Testis (tissue), 3 donors: ENCODE data around the gene PNPLA6. TPM values are rescaled to one million over a fixed set of nuclear protein-coding genes. Genes with fewer than 3 reads are reported as not detected.

Experiments
- DNase-seq: peaks from one replicate; pipeline ENCODE4 v3.0.0-alpha.2; 2019
- H3K27ac ChIP-seq, 2 donors: fragments of 200-600 bp; sonication (generic); one replicate each; pipeline ENCODE4 v1.5.1; 2019
- H3K27me3 ChIP-seq: fragments of 200-600 bp; sonication (generic); one replicate; pipeline ENCODE4 v1.5.1; 2019
- H3K36me3 ChIP-seq: fragments of 200-600 bp; sonication (generic); one replicate; pipeline ENCODE4 v1.5.1; 2017; ENCODE audit warnings: low read depth; ENCODE audit errors: missing control alignments
- H3K4me1 ChIP-seq: fragments of 200-600 bp; sonication (generic); one replicate; pipeline ENCODE4 v1.5.1; 2019
- H3K4me3 ChIP-seq, 2 donors: fragments of 200-600 bp; sonication (generic); one replicate each; pipeline ENCODE4 v1.5.1; 2017 to 2019
- H3K9me3 ChIP-seq: fragments of 200-600 bp; sonication (generic); one replicate; pipeline ENCODE4 v1.5.1; 2017
- CTCF ChIP-seq, 3 experiments: fragments of 450-650 bp in 2 of 3; fragments of 200-600 bp in 1 of 3; sonication (generic) in 1 of 3; IDR thresholded peaks; one replicate each; pipeline ENCODE4 v1.5.1; 2016 to 2019; ENCODE audit warnings: antibody characterized with exemption in 3 of 3, mild to moderate bottlenecking in 2 of 3, moderate library complexity in 1 of 3
- POLR2A ChIP-seq: fragments of 450-650 bp; IDR thresholded peaks from one replicate; pipeline ENCODE4 v1.6.1; 2017; ENCODE audit warnings: antibody characterized with exemption, mild to moderate bottlenecking, moderate library complexity
- WGBS, 2 donors: methylation state at CpG; one replicate each; pipeline ENCODE4 v1.1.5; 2018; 5-methylcytosine and 5-hydroxymethylcytosine counted together
- intact Hi-C: fragments of 100-400 bp; cut with DNase I; formaldehyde crosslinking; loops from one replicate; pipeline ENCODE4 v1.15.1; 2023; ENCODE audit warnings: low total_unique reads
- polyA plus RNA-seq: library from polyadenylated mRNA; stranded (reverse); fragments of 350-450 nt; fragmentation: Illumina TruSeq; extraction: RNeasy Lipid Tissue Mini Kit (QIAGEN cat#74804); gene quantifications from one replicate; pipeline ENCODE4 v1.2.3, GENCODE V29; 2014; ENCODE audit warnings: low read depth, low replicate concordance; ENCODE audit not compliant: insufficient read depth
- total RNA-seq, 2 donors: library from RNA; depleted of rRNA; stranded (reverse); fragments of >200 nt; gene quantifications; one replicate each; pipeline ENCODE4 v1.2.3, GENCODE V29; 2016

The PNPLA6 gene
- total and polyA plus RNA-seq, 3 donors from 2014 or later, result 109 to 153 (median 143) TPM

- H3K27ac ChIP-seq, result no peak overlapping the region
- 36 to 50% methylated on average over 4 to 6 of the region's 6 CpGs for WGBS, 2 donors
- DNase-seq, result no peak
- no peaks in the 10 kb centered on the region for H3K36me3 ChIP-seq
- H3K9me3 ChIP-seq, result no peaks in the 10 kb centered on the region
- H3K4me3 ChIP-seq, result no peak overlapping the region
- peaks cover 6% of the 10 kb centered on the region for H3K4me1 ChIP-seq
- TF ChIP-seq POLR2A, result no peak
- no peak for TF ChIP-seq CTCF (IDR thresholded peaks at IDR 0.05)
- intact Hi-C loops, result no loop called here
- H3K27me3 ChIP-seq, result no peaks in the 10 kb centered on the region
These were observed 23.1 kb upstream of the PNPLA6 start for GRCh38 chr19:7512400-7512851.

- Histone ChIP-seq H3K27me3 (no peaks in the 10 kb centered on the region), H3K9me3 (no peaks in the 10 kb centered on the region), H3K4me3 (no peak overlapping the region), H3K36me3 (no peaks in the 10 kb centered on the region), H3K27ac (no peak overlapping the region), H3K4me1 (peaks cover 6% of the 10 kb centered on the region)
- intact Hi-C loops, result no loop called here
- WGBS, 2 donors, result 93% methylated on average over 5 of the region's 5 CpGs
- no peak for DNase-seq
- TF ChIP-seq CTCF (IDR thresholded peaks at IDR 0.05) (no peak), POLR2A (no peak)
These were observed 21.5 kb upstream of the PNPLA6 start for GRCh38 chr19:7513809-7514642.

DNA sequence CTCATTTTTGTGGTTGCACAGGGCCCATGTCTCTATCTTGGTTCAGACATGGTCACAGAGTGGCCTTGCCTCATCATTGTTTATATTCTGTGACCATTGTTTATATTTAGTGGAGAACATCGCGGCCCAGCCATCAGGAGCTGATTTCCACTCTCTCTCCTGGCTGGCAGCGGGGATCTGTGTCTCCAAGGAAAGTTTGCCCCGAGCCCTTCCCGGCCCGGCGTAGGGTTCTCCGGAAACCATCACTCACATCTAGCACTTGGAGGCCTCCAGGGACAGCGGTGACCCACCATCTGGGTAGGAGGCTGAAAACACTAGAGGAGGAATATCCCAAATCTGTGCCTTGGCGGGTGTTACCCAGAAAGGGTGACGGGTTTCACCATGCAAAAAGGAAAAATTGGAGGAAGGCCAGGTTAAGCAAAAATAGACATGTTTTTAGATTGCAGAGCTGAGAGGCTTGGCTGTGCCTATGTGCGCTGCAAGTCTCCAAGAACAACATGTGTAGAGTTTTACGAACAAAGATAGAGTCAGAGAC, 20.3 kb upstream of the PNPLA6 start:
- TF ChIP-seq POLR2A (no peak), CTCF (IDR thresholded peaks at IDR 0.05) (no peak)
- intact Hi-C loops, result no loop called here
- Histone ChIP-seq H3K9me3 (no peaks in the 10 kb centered on the region), H3K4me3 (no peak overlapping the region), H3K4me1 (peaks cover 6% of the 10 kb centered on the region), H3K27ac (peak overlapping the region; percentile 55 to 80), H3K36me3 (no peaks in the 10 kb centered on the region), H3K27me3 (no peaks in the 10 kb centered on the region)
- no peak for DNase-seq
- 40 to 56% methylated on average over 13 of the region's 13 CpGs for WGBS, 2 donors

DNA sequence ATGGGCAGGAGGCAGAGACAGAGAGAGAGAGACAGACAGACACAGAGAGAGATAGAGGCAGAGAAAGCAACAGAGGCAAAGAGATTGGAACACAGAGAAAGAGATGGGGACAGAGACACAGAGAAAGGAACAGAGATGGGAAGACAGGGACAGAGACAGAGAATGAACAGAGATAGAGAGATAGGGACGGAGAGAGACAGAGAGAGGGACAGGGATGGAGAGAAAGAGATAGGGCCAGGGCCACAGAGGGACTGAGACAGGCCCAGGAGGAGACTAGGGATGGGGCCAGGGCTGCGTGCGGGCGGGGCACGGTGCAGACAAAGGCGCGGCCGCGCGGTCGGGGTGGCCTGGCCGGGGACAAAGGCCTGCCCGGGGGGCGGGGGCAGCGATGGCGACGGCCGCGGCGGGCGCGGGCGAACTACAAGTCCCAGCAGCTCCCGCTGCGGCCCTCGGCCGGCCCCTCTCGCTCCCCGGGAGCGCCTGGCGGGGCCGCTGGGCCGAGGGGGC, 19.8 kb upstream of the PNPLA6 start, which contains the start of gene ZNF358:
Gene ZNF358, plus strand, starts transcription at position 459 of the 507 bp plus-strand sequence. CDS start 3,140 bp downstream, outside the sequence.
- Histone ChIP-seq H3K4me3 (peak within 1 kb of the TSS; percentile 59 to 60), H3K9me3 (no peaks in the 10 kb centered on the region), H3K27ac (peak within 1 kb of the TSS; percentile 55 to 80), H3K27me3 (no peaks in the 10 kb centered on the region), H3K36me3 (no peaks in the 10 kb centered on the region), H3K4me1 (peaks cover 6% of the 10 kb centered on the region)
- intact Hi-C loops, result no loop called here
- TF ChIP-seq POLR2A (no peak), CTCF (IDR thresholded peaks at IDR 0.05) (no peak)
- DNase-seq, result peak; percentile 67
- 1% methylated on average over 15 to 29 of the region's 33 CpGs for WGBS, 2 donors
